Measurements from ENCODE around the gene PSEN2.
"Not testable (repeated sequence)": the region's sequence is repeated elsewhere in the genome, so short reads cannot be mapped to it uniquely, and the experiment has no call there.

PSEN2 gene

DNA sequence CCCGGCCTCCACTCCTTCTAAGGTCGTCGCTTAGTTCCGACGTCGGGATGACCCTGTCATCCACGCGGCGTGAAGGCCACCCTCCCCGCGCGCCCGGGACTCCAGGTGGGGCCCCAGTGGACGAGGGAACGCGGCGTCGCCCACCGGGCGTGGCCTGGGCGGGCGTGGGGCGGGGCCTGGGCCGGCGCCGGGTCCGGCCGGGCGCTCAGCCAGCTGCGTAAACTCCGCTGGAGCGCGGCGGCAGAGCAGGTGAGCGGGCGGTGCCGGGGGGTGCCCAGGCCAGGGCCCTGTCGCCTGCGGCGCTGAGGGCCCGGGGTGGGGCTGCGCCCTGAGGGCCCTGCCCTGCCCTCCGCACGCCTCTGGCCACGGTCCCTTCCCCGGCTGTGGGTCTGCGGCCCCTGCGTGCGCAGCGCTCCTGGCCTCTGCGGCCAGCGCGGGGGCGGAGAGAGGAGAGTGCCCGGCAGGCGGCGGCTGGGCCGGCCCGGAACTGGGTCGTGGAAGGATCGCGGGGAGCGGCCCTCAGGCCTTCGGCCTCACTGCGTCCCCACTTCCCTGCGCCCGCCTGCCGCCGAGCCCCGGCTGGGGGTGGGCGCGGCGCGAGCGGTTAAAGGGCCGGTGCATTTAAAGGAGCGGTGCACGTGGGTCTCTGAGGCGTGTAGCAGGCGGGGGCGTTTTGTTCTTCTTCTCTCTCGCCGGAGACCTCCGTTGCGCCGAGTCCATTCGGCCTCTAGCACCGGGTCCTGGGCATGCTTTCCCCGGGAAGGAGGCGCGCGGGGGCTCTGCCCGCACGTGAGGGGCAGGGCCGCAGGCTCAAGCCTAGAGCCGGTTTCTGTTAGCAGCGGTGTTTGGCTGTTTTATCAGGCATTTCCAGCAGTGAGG lies at the start of gene PSEN2:
Gene PSEN2 (plus strand): TSS at position 216 of the 879 bp plus-strand sequence. CDS start 11,292 bp downstream, outside the sequence.
- DNase-seq: peak; percentile 64 to 73

GRCh38 chr1:226820941-226821718 lies 49.3 kb upstream of the PSEN2 start:
- DNase-seq: no peak

DNA sequence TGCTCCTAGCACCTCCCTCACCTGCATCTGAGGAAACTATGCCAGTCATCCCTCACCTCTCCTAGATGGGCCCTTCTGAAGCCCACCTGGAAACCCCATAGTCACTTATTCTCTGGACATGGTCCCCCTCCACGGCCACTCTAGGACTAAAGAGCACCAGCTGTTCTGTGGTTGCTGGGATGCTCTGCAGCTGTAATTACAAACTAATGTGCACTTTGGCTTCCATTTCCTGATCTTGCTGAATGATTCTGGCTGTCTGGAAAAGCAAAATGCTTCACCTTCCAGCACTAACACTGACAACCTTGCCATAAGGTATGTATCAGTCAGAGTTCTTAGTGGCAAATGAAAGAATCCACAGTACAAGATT lies 48.7 kb upstream of the PSEN2 start:
- DNase-seq: no peak

GRCh38 chr1:226823643-226824042 lies 46.8 kb upstream of the PSEN2 start:
- no peak for DNase-seq

DNA sequence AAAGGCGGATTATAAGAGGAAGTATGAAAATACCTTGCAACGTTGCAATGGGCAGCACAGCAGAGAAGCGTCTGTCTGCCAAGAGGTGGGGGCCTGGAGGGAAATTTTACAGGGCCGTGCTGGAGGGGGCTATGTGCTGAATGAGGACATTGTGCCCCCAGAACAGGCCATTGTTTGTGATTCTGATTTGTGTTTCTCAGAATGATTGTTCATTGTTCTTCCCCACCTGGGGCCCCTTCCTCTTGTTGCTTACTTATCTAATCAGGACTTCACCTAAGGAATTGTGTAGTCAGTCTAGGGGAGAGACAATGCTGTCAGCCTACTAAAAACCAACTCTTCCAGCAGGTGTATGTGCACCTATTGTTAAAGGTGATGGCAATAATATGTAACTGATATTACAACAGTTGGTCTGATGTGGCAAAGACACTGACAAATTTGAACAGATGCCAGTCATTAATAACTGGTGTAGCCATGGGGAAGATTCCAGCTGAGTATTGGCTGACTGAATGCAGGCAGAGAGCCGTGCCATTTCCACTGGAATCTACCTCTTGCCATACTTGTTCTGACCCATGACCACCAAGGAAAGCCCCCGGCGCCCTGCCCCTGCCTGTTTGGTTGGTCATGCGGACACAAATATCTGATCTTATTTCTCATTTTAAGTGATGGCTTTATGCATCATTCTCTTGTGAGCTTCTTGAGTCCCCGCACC lies 45.2 kb upstream of the PSEN2 start:
- DNase-seq: no peak

DNA sequence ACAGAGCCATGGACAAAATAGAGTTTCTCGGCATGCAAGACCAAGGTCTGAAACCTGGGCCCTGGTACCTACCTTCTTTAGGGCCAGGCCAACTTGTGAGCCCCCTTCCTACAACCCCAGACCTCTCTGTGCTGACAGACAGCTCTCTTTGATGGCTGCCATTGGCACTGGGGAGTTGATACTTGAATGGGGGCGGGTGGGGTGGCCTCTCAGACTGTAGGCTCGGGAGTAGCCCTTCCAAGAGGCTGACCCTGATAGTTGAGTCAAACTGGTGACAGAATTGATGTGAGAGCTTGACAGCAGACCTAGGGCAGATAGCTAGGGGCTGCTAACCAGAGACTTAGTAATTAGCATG lies 44.7 kb upstream of the PSEN2 start:
- DNase-seq: no peak

DNA sequence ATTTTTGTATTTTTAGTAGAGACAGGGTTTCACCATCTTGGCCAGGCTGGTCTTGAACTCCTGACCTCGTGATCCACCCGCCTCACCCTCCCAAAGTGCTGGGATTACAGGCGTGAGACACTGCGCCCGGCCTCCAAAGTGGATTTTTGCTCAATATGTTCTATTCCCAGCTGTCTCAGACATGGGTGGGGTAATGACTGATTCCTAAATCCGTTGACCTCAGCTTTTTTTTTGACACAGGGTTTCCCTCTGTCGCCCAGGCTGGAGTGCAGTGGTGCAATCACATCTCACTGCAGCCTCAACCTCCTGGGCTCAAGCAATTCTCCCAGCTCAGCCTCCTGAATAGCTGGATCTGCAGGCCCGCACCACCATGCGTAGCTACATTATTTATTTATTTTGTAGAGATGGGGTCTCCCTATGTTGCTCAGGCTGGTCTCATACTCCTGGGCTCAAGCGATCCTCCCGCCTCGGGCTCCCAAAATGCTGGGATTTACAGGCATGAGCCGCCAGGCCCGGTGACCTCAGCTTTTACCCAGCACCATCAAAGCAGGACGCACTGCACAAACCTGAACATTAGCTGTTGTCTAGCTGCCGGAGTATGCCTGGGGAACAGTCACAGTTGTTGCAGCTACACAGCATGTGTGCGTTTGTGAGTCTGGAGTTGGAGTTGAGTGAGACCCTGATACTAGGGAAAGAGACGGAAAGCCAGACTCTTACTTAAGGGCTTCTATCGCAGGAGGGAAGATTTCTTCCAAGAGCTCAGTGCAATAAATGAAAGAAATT lies 43.7 kb upstream of the PSEN2 start:
- DNase-seq: no peak

DNA sequence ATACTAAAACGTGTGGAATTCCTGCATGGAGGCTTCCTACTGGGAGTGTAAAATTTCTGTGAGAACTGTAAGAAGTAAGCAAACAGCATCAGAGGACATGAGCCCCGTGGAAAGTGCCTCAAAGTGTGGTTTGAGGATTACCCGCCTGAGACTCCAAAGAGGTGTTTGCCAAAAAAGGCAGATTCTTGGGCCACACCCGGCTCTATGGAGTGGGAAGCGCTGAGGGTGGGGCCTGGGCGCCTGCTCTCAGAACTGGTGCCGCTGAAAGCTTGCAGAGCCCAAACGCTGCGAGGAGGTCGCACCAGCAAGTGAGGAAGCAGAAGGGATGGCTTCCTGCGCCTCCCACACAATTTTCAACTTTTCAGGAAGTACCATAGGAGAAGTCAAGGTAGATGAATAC lies 43.0 kb upstream of the PSEN2 start:
- DNase-seq: peak in 1 of 2 donors; percentile 36

GRCh38 chr1:226827968-226828513 lies 42.4 kb upstream of the PSEN2 start:
- DNase-seq: peak; percentile 98

- peak in 1 of 2 donors; percentile 13 for DNase-seq
Measured at GRCh38 chr1:226829105-226829504, 41.3 kb upstream of the PSEN2 start.

DNA sequence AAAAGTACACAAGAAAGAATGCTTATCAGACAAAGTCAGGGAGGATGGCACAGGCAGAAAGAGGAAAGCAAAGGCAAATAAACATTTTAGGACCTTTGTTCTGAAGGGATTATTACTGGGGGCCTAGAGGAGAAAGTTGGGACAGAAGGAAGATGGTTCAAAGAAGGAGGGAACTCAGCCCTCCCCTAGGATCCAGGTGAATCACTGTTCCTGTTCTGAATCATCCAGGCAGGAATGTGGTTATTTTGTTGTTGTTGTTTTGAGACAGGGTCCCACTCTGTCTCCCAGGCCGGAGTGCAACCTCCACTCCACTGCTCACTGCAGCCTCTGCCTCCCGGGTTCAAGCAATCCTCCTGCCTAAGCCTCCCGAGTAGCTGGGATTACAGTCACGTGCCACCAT lies 38.5 kb upstream of the PSEN2 start:
- DNase-seq: no peak

DNA sequence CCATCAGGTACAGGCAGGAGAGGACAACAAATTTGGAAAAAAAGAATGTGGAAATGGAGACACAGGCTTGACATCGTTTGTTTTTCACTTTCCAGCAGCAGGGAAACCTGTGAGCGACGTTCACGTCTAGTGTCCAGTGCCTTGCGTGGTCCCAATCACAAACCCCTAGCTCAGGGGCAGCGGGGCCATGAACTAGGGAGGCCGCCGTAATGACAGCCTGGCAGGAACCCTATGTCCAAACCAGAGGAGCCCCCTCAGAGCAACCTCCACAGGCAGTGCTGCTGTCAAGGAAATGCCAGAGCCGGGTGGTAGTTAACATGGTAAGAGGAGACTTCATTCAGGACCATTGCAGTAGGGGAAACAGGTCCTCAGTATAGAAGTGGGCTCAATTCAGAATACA lies 37.8 kb upstream of the PSEN2 start:
- peak in 1 of 2 donors; percentile 6 for DNase-seq

DNA sequence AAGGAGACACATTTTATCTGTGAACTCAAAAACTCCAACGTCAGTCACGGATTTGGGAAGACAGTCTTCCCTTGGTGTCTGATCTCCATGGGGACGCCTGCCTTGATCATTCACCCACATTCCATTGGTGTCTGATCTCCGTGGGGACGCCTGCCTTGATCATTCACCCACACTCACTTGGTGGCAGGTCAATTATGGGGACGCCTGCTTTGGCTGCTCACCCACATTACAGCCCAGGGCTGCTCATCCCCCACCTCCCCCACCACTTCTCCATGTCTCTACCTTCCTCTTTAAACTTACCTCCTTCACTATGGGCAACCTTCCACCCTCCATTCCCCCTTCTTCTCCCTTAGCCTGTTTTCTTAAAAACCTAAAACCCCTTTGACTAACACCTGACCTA lies 36.2 kb upstream of the PSEN2 start:
- peak in 1 of 2 donors; percentile 1 for DNase-seq

DNA sequence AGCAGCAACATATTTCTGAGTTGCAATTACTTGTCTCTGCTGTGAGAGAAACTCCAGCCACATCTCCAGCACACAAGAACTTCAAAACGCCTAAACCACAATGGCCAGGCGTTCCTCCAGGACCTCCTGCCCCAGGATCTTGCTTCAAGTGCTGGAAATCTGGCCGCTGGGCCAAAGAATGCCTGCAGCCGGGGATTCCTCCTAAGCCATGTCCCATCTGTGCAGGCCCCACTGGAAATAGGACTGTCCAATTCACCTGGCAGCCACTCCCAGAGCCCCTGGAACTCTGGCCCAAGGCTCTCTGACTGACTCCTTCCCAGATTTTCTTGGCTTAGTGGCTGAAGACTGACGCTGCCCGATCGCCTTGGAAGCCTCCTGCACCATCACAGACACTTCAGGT lies 35.0 kb upstream of the PSEN2 start:
- DNase-seq: not testable (repeated sequence)

DNA sequence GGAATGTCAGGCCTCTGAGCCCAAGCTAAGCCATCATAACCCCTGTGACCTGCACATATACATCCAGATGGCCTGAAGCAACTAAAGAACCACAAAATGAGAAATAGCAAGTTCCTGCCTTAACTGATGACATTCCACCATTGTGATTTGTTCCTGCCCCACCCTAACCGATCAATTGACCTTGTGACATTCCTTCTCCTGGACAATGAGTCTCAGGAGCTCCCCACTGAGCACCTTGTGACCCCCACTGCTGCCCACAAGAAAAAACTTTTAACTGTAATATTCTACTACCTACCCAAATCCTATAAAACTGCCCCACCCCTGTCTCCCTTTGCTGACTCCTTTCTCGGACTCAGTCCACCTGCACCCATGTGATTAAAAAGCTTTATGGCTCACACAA lies 32.5 kb upstream of the PSEN2 start:
- not testable (repeated sequence) for DNase-seq

DNA sequence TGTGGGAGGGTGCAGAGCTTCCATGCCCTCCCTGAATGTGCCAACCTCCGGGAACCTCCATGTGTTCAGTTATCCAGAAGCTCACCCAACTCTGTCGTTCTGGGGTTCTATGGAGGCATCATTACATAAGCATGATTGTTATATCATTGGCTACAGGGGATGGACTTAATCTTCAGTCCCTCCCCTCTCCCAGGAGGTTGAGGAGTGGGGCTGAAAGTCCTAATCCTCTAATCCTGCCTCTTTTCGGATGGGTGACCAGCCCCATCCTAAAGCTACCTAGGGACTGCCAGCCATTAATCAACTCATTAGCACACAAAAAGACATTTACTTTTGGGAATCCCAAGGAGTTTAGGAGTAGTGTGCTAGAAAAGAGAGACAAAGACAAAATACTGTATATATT lies 32.0 kb upstream of the PSEN2 start:
- DNase-seq: no peak

GRCh38 chr1:226845624-226846023 lies 24.8 kb upstream of the PSEN2 start:
- no peak for DNase-seq

DNA sequence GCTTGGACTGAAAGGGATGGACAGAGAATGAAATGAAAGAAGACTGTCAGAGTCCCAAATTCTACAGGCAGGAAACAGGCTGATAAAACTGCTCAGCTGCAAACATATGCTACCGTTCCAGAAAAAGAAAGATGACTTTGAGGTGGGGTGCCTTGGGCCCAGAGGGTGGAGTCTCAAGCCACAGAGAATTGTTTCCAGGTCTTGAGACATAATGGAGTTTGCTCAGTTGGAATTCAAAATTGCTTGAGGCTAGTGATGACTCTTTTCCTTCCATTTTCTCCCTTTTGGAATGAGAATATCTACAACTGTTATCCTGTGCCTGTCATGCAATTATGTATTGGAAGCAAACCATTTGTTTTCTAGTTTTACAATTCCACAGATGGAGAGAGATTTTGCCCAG lies 23.6 kb upstream of the PSEN2 start:
- DNase-seq: no peak

GRCh38 chr1:226854548-226854947 lies 15.9 kb upstream of the PSEN2 start:
- DNase-seq: not testable (repeated sequence)

DNA sequence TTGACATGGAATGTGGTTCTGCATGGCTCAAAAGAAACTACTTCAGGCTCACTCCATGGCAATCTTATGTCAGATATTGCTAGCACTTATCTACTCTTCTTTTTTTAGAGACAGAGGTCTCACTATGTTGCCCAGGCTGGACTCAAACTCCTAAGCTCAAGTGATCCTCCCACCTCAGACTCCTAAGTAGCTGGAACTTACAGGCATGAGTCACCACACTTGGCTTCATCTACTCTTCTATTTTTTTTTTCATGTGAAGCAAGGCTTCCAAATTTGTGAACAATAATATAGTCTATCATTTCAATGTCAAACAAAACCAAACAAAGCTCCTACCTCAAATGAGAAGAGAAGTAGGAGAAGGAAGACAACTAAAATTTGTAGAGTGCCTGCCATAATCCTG lies 7.5 kb upstream of the PSEN2 start:
- DNase-seq: no peak

DNA sequence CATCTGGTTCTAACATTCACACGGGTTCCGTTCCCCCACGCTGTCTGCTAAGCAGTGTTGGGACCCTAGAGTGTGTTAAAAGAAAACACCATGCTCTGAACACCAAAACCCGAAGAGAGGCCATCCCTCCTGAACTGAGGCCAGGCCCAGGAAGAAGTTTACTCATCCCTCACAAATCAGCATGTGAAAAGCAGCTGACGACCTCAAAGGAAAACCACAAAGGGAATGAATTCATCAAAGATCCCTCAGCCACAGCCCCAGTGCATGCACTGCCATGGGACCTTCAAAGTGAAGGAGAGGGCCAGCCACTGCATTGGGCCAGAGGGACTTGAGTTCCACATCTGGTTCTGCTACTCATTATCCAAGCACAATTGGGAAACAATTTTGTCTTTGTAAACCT lies 7.0 kb upstream of the PSEN2 start:
- peak in 1 of 2 donors; percentile 14 for DNase-seq

DNA sequence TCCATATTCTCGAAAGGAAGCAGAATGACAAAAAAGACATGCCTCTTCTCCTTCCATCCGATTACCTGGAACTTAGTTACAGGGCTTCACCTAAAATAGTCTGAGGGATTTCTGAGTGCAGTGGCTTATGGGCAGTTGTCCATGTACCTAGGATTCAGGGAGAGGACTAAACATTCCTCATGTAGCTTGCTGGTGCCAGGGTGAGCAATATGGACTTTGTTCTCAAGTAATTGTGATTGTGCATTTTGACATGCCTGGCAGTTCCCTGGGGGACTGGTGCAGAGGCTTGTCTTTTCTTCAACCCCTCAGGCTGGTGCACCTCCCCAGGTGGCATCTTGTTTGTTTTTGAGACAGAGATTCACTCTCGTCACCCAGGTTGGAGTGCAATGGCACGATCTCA lies 6.1 kb upstream of the PSEN2 start:
- DNase-seq: no peak
